H1 (cell line): ENCODE measurements around the gene EFNA3. TPM values are rescaled to one million over a fixed set of nuclear protein-coding genes. Genes with fewer than 3 reads are reported as not detected.

Experiments
- ASH2L ChIP-seq: fragments of 200-600, 300-600 bp; sonication (generic); IDR thresholded peaks from one replicate; pipeline ENCODE4 v1.7.1; 2017; ENCODE audit warnings: low read length
- CHD2 ChIP-seq: IDR thresholded peaks from 2 replicates; pipeline ENCODE4 v1.6.1; 2012; ENCODE audit warnings: low read length, improper control_type of control experiment
- CHD7 ChIP-seq: fragments of 300-600 bp; sonication (generic); IDR thresholded peaks from 2 replicates; pipeline ENCODE4 v1.7.1; 2012; ENCODE audit warnings: low read length, moderate library complexity, mild to moderate bottlenecking, inconsistent platforms; ENCODE audit not compliant: insufficient replicate concordance
- EZH2 ChIP-seq: fragments of 200-600 bp; sonication (generic); IDR thresholded peaks from 2 replicates; pipeline ENCODE4 v1.7.1; 2012; ENCODE audit warnings: low read depth, mild to moderate bottlenecking, moderate library complexity, low read length, inconsistent platforms; ENCODE audit not compliant: severe bottlenecking
- JUND ChIP-seq: IDR thresholded peaks from 2 replicates; pipeline ENCODE4 v1.6.1; 2011; ENCODE audit warnings: mild to moderate bottlenecking, improper control_type of control experiment, low read length
- NRF1 ChIP-seq: IDR thresholded peaks from 2 replicates; pipeline ENCODE4 v1.6.1; 2011; ENCODE audit warnings: mild to moderate bottlenecking, low read depth, low read length, improper control_type of control experiment
- RAD21 ChIP-seq, 2 experiments: IDR thresholded peaks in 1 of 2; conservative IDR thresholded peaks in 1 of 2; 2 replicates each; pipeline ENCODE4 v1.6.1; 2011; ENCODE audit warnings: low read depth in 2 of 2, low read length in 2 of 2, improper control_type of control experiment in 1 of 2, inconsistent platforms in 1 of 2, mild to moderate bottlenecking in 1 of 2, moderate library complexity in 1 of 2
- RNF2 ChIP-seq: fragments of 200-900, 300-1000 bp; sonication (generic); IDR thresholded peaks from 2 replicates; pipeline ENCODE4 v1.7.1; 2016; ENCODE audit warnings: borderline replicate concordance, low read depth, mild to moderate bottlenecking, antibody characterized with exemption, low read length; ENCODE audit not compliant: poor library complexity, severe bottlenecking; ENCODE audit errors: missing control alignments
- SP2 ChIP-seq: IDR thresholded peaks from 2 replicates; pipeline ENCODE4 v1.6.1; 2012; ENCODE audit warnings: mild to moderate bottlenecking, low read length, inconsistent platforms
- SP4 ChIP-seq: IDR thresholded peaks from 2 replicates; pipeline ENCODE4 v1.6.1; 2012; ENCODE audit warnings: low read length, inconsistent platforms
- TBP ChIP-seq: IDR thresholded peaks from 2 replicates; pipeline ENCODE4 v1.6.1; 2011; ENCODE audit warnings: low read depth, low read length, improper control_type of control experiment
- ZNF274 ChIP-seq: IDR thresholded peaks from 2 replicates; pipeline ENCODE4 v1.7.0; 2012; ENCODE audit warnings: low read length, borderline replicate concordance; ENCODE audit errors: extremely low read depth
- polyA plus RNA-seq, 7 experiments: library from polyadenylated mRNA; depleted of rRNA in 3 of 7; stranded (reverse) in 5 of 7; unstranded in 2 of 7; fragments of >200 nt in 5 of 7; fragments of 200-250 nt in 2 of 7; gene quantifications; 1 replicate in 5 of 7; 2 replicates in 1 of 7; 4 replicates in 1 of 7; pipeline versions ENCODE4 v1.2.1 to v1.2.3, GENCODE V29; 2011 to 2013; ENCODE audit warnings: missing spikeins in 2 of 7, mixed read lengths in 2 of 7
- total RNA-seq: library from RNA; stranded (reverse); fragmentation: NEBNext Ultra II Directional; extraction: Animal tissue kit (Norgen Biotek cat#: 25700); gene quantifications from 2 replicates; pipeline ENCODE4 v1.2.1, GENCODE V29; 2021

Gene EFNA3
- total and polyA plus RNA-seq, 2 of the 8 experiments (the other 6 are each of a cell fraction or from before 2014, with no cell fraction given), result 10.8 to 13.8 TPM

- TF ChIP-seq CHD7 (no peak), RNF2 (no peak), ZNF274 (no peak), NRF1 (no peak), ASH2L (no peak), EZH2 (no peak), SP2 (no peak), JUND (no peak), CHD2 (no peak), SP4 (no peak), TBP (no peak), RAD21 (IDR thresholded peaks at IDR 0.05 in 1 of 2, conservative IDR thresholded peaks at IDR 0.05 in 1 of 2; ENCODE audit: low read depth in 2 of 2, low read length in 2 of 2) (no peak)
- TF ChIP-seq, all 59 proteins: peak for 0
Observed at GRCh38 chr1:155057104-155057503, 21.5 kb upstream of the EFNA3 start (continued).
